A673 (cell line): Measurements from ENCODE around the gene PAQR7. TPM values are rescaled to one million over a fixed set of nuclear protein-coding genes. Genes with fewer than 3 reads are reported as not detected.

Source experiments
- BruUV-seq: library from RNA; stranded (reverse); fragments of 400-500 nt; replicated peaks from 2 replicates; lab custom pipeline; 2021; lab: Mats Ljungman, UMichigan
- CTCF ChIA-PET: fragments of 300-600 bp; sonication (Branson Sonifier 250); formaldehyde crosslinking; loops from one replicate; lab custom pipeline; 2022; ENCODE audit warnings: antibody characterized with exemption; lab: Charles Lee
- POLR2A ChIA-PET: fragments of 300-600 bp; sonication (Branson Sonifier 250); formaldehyde crosslinking; loops from one replicate; lab custom pipeline; 2022; ENCODE audit warnings: antibody characterized with exemption; ENCODE audit not compliant: low non-redundant PET; lab: Charles Lee
- DNase-seq: peaks from one replicate; pipeline ENCODE4 v3.0.0-alpha.2; 2015; ENCODE audit warnings: low spot score
- H3K27ac ChIP-seq: fragments of 200-600 bp; sonication (generic); 2 replicates; pipeline ENCODE4 v1.5.1; 2016; ENCODE audit warnings: mixed run types, low read depth, mild to moderate bottlenecking, mixed read lengths, antibody characterized with exemption, low read length; ENCODE audit not compliant: poor library complexity, severe bottlenecking
- H3K27me3 ChIP-seq: fragments of 200-600 bp; sonication (generic); replicated peaks from 2 replicates; pipeline ENCODE4 v1.6.1; 2017; ENCODE audit warnings: mixed run types, low read depth, mild to moderate bottlenecking, mixed read lengths, antibody characterized with exemption, low read length; ENCODE audit not compliant: insufficient read depth, poor library complexity
- H3K36me3 ChIP-seq: fragments of 200-600 bp; sonication (generic); 2 replicates; pipeline ENCODE4 v1.6.1; 2016; ENCODE audit warnings: mixed run types, mild to moderate bottlenecking, mixed read lengths, antibody characterized with exemption, low read length; ENCODE audit not compliant: insufficient read depth, poor library complexity, severe bottlenecking
- H3K4me1 ChIP-seq: fragments of 200-600 bp; sonication (generic); 2 replicates; pipeline ENCODE4 v1.6.1; 2017; ENCODE audit warnings: mixed run types, mild to moderate bottlenecking, mixed read lengths, antibody characterized with exemption, low read length; ENCODE audit not compliant: insufficient read depth, poor library complexity, severe bottlenecking
- H3K4me3 ChIP-seq: fragments of 200-600 bp; sonication (generic); 2 replicates; pipeline ENCODE4 v1.5.1; 2016; ENCODE audit warnings: low read depth, mixed run types, mild to moderate bottlenecking, mixed read lengths, low read length; ENCODE audit not compliant: poor library complexity, severe bottlenecking
- H3K9me3 ChIP-seq: fragments of 200-600 bp; sonication (generic); 2 replicates; pipeline ENCODE4 v1.6.1; 2016; ENCODE audit warnings: mixed run types, low read depth, mild to moderate bottlenecking, mixed read lengths, antibody characterized with exemption, low read length; ENCODE audit not compliant: poor library complexity, severe bottlenecking
- EZH2 ChIP-seq: fragments of 200-600 bp; sonication (generic); IDR thresholded peaks from 2 replicates; pipeline ENCODE4 v1.6.1; 2017; ENCODE audit warnings: borderline replicate concordance, low read depth, mild to moderate bottlenecking, mixed read lengths, antibody characterized with exemption, low read length; ENCODE audit not compliant: poor library complexity, severe bottlenecking
- intact Hi-C: fragments of 100-400 bp; cut with micrococcal nuclease; formaldehyde crosslinking; loops from one replicate; pipeline ENCODE4 v1.10.0; 2022; ENCODE audit not compliant: unreplicated experiment
- total RNA-seq: library from RNA; stranded (reverse); gene quantifications from 2 replicates; pipeline ENCODE4 v1.2.3, GENCODE V29; 2021
- TF ChIP-seq, protein P1 (sequence below): fragments of 300-800, 200-600 bp; sonication (generic); conservative IDR thresholded peaks from 2 replicates; pipeline ENCODE4 v1.5.1; 2017; ENCODE audit warnings: low read depth, mild to moderate bottlenecking, antibody characterized with exemption, low read length, moderate library complexity, mixed read lengths

PAQR7 gene
- total RNA-seq, 1 experiment from 2014 or later = 2.9 TPM

DNA sequence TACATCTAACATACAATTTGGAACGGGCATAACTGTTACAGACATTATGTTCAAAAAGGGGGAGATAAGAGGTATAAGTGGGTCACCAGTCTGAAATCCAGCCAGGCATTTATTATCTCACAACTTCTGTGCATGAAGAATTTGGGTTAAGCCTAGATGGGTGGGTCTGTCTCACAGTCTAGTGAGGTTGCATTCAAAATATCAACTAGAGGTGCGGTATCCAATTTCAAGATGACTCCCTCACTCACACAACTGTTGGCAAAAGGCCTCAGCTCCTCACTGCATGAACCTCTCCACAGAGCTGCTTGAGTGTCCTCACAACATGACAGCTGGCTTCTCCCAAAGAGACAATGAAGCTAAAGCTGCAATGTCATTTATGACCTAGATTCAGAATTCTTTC lies 21.0 kb downstream of the PAQR7 start:
- no peak overlapping the region for H3K27ac ChIP-seq
- ChIA-PET CTCF (no interaction called here), POLR2A (interaction anchor here (0.7 kb wide), 1 partner anchor 32 kb away, joined by 3 read pairs; no protein-coding TSS in a partner anchor)
- intact Hi-C loops = no loop called here
- H3K9me3 ChIP-seq = no peaks in the 10 kb centered on the region
- TF ChIP-seq, protein P1, sequence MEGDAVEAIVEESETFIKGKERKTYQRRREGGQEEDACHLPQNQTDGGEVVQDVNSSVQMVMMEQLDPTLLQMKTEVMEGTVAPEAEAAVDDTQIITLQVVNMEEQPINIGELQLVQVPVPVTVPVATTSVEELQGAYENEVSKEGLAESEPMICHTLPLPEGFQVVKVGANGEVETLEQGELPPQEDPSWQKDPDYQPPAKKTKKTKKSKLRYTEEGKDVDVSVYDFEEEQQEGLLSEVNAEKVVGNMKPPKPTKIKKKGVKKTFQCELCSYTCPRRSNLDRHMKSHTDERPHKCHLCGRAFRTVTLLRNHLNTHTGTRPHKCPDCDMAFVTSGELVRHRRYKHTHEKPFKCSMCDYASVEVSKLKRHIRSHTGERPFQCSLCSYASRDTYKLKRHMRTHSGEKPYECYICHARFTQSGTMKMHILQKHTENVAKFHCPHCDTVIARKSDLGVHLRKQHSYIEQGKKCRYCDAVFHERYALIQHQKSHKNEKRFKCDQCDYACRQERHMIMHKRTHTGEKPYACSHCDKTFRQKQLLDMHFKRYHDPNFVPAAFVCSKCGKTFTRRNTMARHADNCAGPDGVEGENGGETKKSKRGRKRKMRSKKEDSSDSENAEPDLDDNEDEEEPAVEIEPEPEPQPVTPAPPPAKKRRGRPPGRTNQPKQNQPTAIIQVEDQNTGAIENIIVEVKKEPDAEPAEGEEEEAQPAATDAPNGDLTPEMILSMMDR = no peak
- TF ChIP-seq EZH2 = no peak
- no peaks in the 10 kb centered on the region for H3K4me1 ChIP-seq
- DNase-seq = peak; percentile 29
- BruUV-seq = no TSS peak
- peaks cover 4% of the 10 kb centered on the region for H3K36me3 ChIP-seq
- H3K27me3 ChIP-seq = no peaks in the 10 kb centered on the region
- no peak overlapping the region for H3K4me3 ChIP-seq

DNA sequence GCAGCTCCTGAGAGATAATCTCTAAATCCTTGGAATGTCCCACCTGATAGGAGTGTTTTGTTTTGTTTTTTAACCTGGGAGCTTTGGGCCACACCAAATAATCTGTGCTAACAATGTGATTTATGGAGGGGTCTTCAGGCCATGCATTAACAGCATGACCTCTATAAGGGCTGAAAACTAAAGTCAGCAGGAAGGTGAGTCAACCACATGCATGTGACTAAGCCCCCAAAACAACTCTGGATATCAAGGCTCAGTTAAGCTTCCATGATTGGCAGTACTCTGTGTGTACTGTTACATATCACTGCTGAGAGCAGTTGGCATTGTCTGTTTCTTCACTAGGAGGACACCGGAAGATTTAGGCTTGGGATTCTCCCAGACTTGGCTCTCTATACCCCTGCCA lies 27.0 kb downstream of the PAQR7 start:
- intact Hi-C loops = no loop called here
- no peaks in the 10 kb centered on the region for H3K9me3 ChIP-seq
- ChIA-PET POLR2A (no interaction called here), CTCF (interaction anchor here (1.0 kb wide), 1 partner anchor 10 kb away, joined by 4 read pairs; no protein-coding TSS in a partner anchor)
- no peaks in the 10 kb centered on the region for H3K27me3 ChIP-seq
- BruUV-seq = no TSS peak
- no peak overlapping the region for H3K27ac ChIP-seq
- DNase-seq = no peak
- H3K4me3 ChIP-seq = no peak overlapping the region
- TF ChIP-seq, protein P1 = no peak
- no peak for TF ChIP-seq EZH2
- H3K4me1 ChIP-seq = no peaks in the 10 kb centered on the region
- H3K36me3 ChIP-seq = peaks cover 4% of the 10 kb centered on the region

DNA sequence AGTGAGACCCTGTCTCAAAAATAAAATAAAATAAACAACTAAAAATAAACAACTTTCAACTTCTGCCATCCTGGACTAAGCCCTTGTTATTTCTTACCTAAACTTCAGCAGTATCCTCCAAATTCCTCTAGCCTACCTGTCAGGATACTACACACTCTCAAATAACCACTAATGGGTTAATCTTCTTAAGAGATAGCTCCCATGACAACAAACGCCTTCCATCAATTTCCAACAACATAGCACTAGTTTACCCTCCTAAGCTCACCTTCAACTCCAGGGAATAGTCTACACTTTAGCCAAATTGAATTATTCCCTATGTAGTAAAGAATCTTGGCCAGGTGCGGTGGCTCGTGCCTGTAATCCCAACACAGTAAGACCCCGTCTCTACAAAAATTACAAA lies 27.6 kb downstream of the PAQR7 start:
- Histone ChIP-seq H3K27ac (no peak overlapping the region), H3K36me3 (peaks cover 4% of the 10 kb centered on the region), H3K27me3 (no peaks in the 10 kb centered on the region), H3K4me3 (no peak overlapping the region), H3K4me1 (no peaks in the 10 kb centered on the region), H3K9me3 (no peaks in the 10 kb centered on the region)
- no peak for DNase-seq
- ChIA-PET POLR2A (no interaction called here), CTCF (interaction anchor here (1.0 kb wide), 1 partner anchor 10 kb away, joined by 4 read pairs; no protein-coding TSS in a partner anchor)
- no peak for TF ChIP-seq EZH2
- TF ChIP-seq, protein P1 = no peak
- no TSS peak for BruUV-seq
- intact Hi-C loops = no loop called here
